GM12892 (cell line): Measurements from ENCODE around the gene ROR1.

Source experiments
- DNase-seq: peaks from one replicate; pipeline ENCODE4 v3.0.0; 2011; ENCODE audit not compliant: insufficient read length
- FAIRE-seq: peaks from 2 replicates; lab custom pipeline; 2011; peaks lifted over from hg19 to GRCh38; lab: Jason Lieb, UNC
- POLR2A ChIP-seq: IDR thresholded peaks from 2 replicates; pipeline ENCODE4 v1.6.1; 2011; ENCODE audit warnings: low read depth, low read length, control low read depth
- POLR2AphosphoS5 ChIP-seq: IDR thresholded peaks from 2 replicates; pipeline ENCODE4 v1.6.1; 2011; ENCODE audit warnings: low read depth, low read length, control low read depth
- TAF1 ChIP-seq: IDR thresholded peaks from 2 replicates; pipeline ENCODE4 v1.6.1; 2011; ENCODE audit warnings: low read depth, mild to moderate bottlenecking, control low read depth, low read length, borderline replicate concordance

ROR1 gene

GRCh38 chr1:64039390-64039926, 265.6 kb downstream of the ROR1 start:
- no peak for FAIRE-seq
- TF ChIP-seq POLR2AphosphoS5: no peak
- no peak for TF ChIP-seq TAF1
- TF ChIP-seq POLR2A: no peak
- no peak for DNase-seq

GRCh38 chr1:64041371-64042131, 267.7 kb downstream of the ROR1 start:
- no peak for FAIRE-seq
- no peak for TF ChIP-seq TAF1
- no peak for TF ChIP-seq POLR2A
- TF ChIP-seq POLR2AphosphoS5: no peak
- no peak for DNase-seq

- DNase-seq (no peak), FAIRE-seq (no peak)
- TF ChIP-seq POLR2AphosphoS5 (no peak), POLR2A (no peak), TAF1 (no peak)
These were observed 268.7 kb downstream of the ROR1 start for GRCh38 chr1:64042331-64043100.

- DNase-seq (no peak), FAIRE-seq (no peak)
- no peak for TF ChIP-seq POLR2A
- TF ChIP-seq POLR2AphosphoS5: no peak
- TF ChIP-seq TAF1: no peak
These were observed 269.5 kb downstream of the ROR1 start for GRCh38 chr1:64043288-64043687.

GRCh38 chr1:64043976-64044375, 270.2 kb downstream of the ROR1 start:
- DNase-seq (no peak), FAIRE-seq (no peak)
- no peak for TF ChIP-seq POLR2AphosphoS5
- no peak for TF ChIP-seq POLR2A
- TF ChIP-seq TAF1: no peak

GRCh38 chr1:64046243-64046642, 272.4 kb downstream of the ROR1 start:
- FAIRE-seq: no peak
- DNase-seq: no peak
- TF ChIP-seq TAF1 (no peak), POLR2A (no peak), POLR2AphosphoS5 (no peak)

- TF ChIP-seq POLR2AphosphoS5: no peak
- no peak for TF ChIP-seq POLR2A
- TF ChIP-seq TAF1: no peak
- DNase-seq (no peak), FAIRE-seq (no peak)
These were observed 273.1 kb downstream of the ROR1 start for GRCh38 chr1:64046891-64047290.

- FAIRE-seq (no peak), DNase-seq (no peak)
- TF ChIP-seq POLR2A (no peak), POLR2AphosphoS5 (no peak), TAF1 (no peak)
These were observed 273.8 kb downstream of the ROR1 start for GRCh38 chr1:64047549-64047996.

GRCh38 chr1:64049900-64050540, 276.2 kb downstream of the ROR1 start:
- no peak for DNase-seq
- no peak for FAIRE-seq
- no peak for TF ChIP-seq TAF1
- TF ChIP-seq POLR2AphosphoS5: no peak
- no peak for TF ChIP-seq POLR2A

- FAIRE-seq (no peak), DNase-seq (no peak)
- no peak for TF ChIP-seq TAF1
- TF ChIP-seq POLR2A: no peak
- no peak for TF ChIP-seq POLR2AphosphoS5
These were observed 276.8 kb downstream of the ROR1 start for GRCh38 chr1:64050601-64051000.

GRCh38 chr1:64051796-64052195, 278.0 kb downstream of the ROR1 start:
- FAIRE-seq (no peak), DNase-seq (no peak)
- TF ChIP-seq POLR2A (no peak), POLR2AphosphoS5 (no peak), TAF1 (no peak)
